WTC11 (cell line): ENCODE measurements around the gene TTLL10. TPM values are rescaled to one million over a fixed set of nuclear protein-coding genes. Genes with fewer than 3 reads are reported as not detected.

Experiments
- ATAC-seq: fragments of 200-7000 bp; cut with Tn5 transposase; 2 replicates; pipeline ENCODE4 v1.10.0; 2021; ENCODE audit warnings: mild to moderate bottlenecking, moderate library complexity
- CTCF ChIA-PET: fragments of 300-600 bp; sonication (Branson Sonifier 250); formaldehyde crosslinking; loops from one replicate; lab custom pipeline; 2021; ENCODE audit warnings: antibody characterized with exemption; lab: Charles Lee
- POLR2A ChIA-PET: fragments of 350-600 bp; sonication (Branson Sonifier 250); formaldehyde crosslinking; loops from one replicate; lab custom pipeline; 2021; ENCODE audit warnings: antibody characterized with exemption; lab: Charles Lee
- DNase-seq: peaks from one replicate; pipeline ENCODE4 v3.0.0; 2021; ENCODE audit warnings: low spot score
- H3K27ac Mint-ChIP-seq: 2 replicates; pipeline ENCODE4 v1.8.0; 2021; ENCODE audit warnings: mixed read lengths
- H3K27me3 Mint-ChIP-seq: 2 replicates; pipeline ENCODE4 v1.8.0; 2021; ENCODE audit warnings: low read depth, mild to moderate bottlenecking, moderate library complexity, mixed read lengths
- H3K36me3 Mint-ChIP-seq: 2 replicates; pipeline ENCODE4 v1.8.0; 2021; ENCODE audit warnings: mixed read lengths
- H3K4me1 Mint-ChIP-seq: 2 replicates; pipeline ENCODE4 v1.8.0; 2022; ENCODE audit warnings: mixed read lengths
- H3K4me3 Mint-ChIP-seq: 2 replicates; pipeline ENCODE4 v1.8.0; 2021; ENCODE audit warnings: mild to moderate bottlenecking, moderate library complexity, mixed read lengths
- H3K9me3 Mint-ChIP-seq: 2 replicates; pipeline ENCODE4 v1.8.0; 2021; ENCODE audit warnings: mixed read lengths
- ARID4B ChIP-seq: sonication (generic); formaldehyde crosslinking; IDR thresholded peaks from 2 replicates; pipeline ENCODE4 v1.8.0; 2023; ENCODE audit warnings: missing genetic modification reagents, mild to moderate bottlenecking, borderline replicate concordance
- ELF4 ChIP-seq: sonication (generic); formaldehyde crosslinking; IDR thresholded peaks from 2 replicates; pipeline ENCODE4 v1.8.1; 2022; ENCODE audit warnings: low read depth, mild to moderate bottlenecking, moderate library complexity, missing genetic modification reagents
- FOXP1 ChIP-seq: sonication (generic); formaldehyde crosslinking; IDR thresholded peaks from 2 replicates; pipeline ENCODE4 v1.8.0; 2022; ENCODE audit warnings: missing genetic modification reagents, mild to moderate bottlenecking, moderate library complexity, borderline replicate concordance
- HMGXB4 ChIP-seq: sonication (generic); formaldehyde crosslinking; IDR thresholded peaks from 2 replicates; pipeline ENCODE4 v1.8.1; 2023; ENCODE audit warnings: mild to moderate bottlenecking, moderate library complexity, missing genetic modification reagents
- IRF2 ChIP-seq: sonication (generic); formaldehyde crosslinking; IDR thresholded peaks from 2 replicates; pipeline ENCODE4 v1.8.0; 2022; ENCODE audit warnings: low read depth, missing genetic modification reagents, borderline replicate concordance
- NFATC4 ChIP-seq: fragments of 250-450 bp; sonication (Bioruptor Pico); IDR thresholded peaks from 2 replicates; pipeline ENCODE4 v1.9.0; 2021; ENCODE audit warnings: mild to moderate bottlenecking
- SP1 ChIP-seq: sonication (generic); formaldehyde crosslinking; conservative IDR thresholded peaks from 2 replicates; pipeline ENCODE4 v1.8.1; 2022; ENCODE audit warnings: missing genetic modification reagents
- ZBTB21 ChIP-seq: sonication (generic); formaldehyde crosslinking; IDR thresholded peaks from 2 replicates; pipeline ENCODE4 v1.8.1; 2023; ENCODE audit warnings: mild to moderate bottlenecking, missing genetic modification reagents, borderline replicate concordance
- ZNF317 ChIP-seq: sonication (generic); formaldehyde crosslinking; IDR thresholded peaks from 2 replicates; pipeline ENCODE4 v1.8.1; 2023; ENCODE audit warnings: low read depth, mild to moderate bottlenecking, moderate library complexity, missing genetic modification reagents, borderline replicate concordance
- ZNF671 ChIP-seq: fragments of 250-450 bp; sonication (Bioruptor Pico); IDR thresholded peaks from 2 replicates; pipeline ENCODE4 v1.8.0; 2021; ENCODE audit warnings: mild to moderate bottlenecking
- total RNA-seq: library from RNA; stranded (reverse); gene quantifications from 3 replicates; pipeline ENCODE4 v1.2.3, GENCODE V29; 2021
- TF ChIP-seq, protein P1 (sequence below): sonication (generic); formaldehyde crosslinking; IDR thresholded peaks from 2 replicates; pipeline ENCODE4 v1.8.1; 2023; ENCODE audit warnings: mild to moderate bottlenecking, missing genetic modification reagents
- TF ChIP-seq, protein P2 (sequence below): sonication (generic); formaldehyde crosslinking; IDR thresholded peaks from 2 replicates; pipeline ENCODE4 v1.8.0; 2022; ENCODE audit warnings: mild to moderate bottlenecking, missing genetic modification reagents
- TF ChIP-seq, protein P3 (sequence below): sonication (generic); formaldehyde crosslinking; IDR thresholded peaks from 2 replicates; pipeline ENCODE4 v1.8.1; 2022; ENCODE audit warnings: mild to moderate bottlenecking, missing genetic modification reagents, moderate library complexity, borderline replicate concordance

Gene TTLL10
- total RNA-seq, 1 experiment from 2014 or later, result 1.1 TPM

GRCh38 chr1:1179983-1180861, 6.5 kb downstream of the TTLL10 start:
- peak; percentile 24 for DNase-seq
- Mint-ChIP-seq H3K4me1 (peaks cover 14% of the 10 kb centered on the region), H3K9me3 (no peaks in the 10 kb centered on the region), H3K27me3 (peaks cover 11% of the 10 kb centered on the region), H3K4me3 (no peak overlapping the region), H3K36me3 (no peaks in the 10 kb centered on the region), H3K27ac (no peak overlapping the region)
- POLR2A ChIA-PET, result no interaction called here
- CTCF ChIA-PET, result interaction anchor here (1.0 kb wide), 1 partner anchor 111 kb away, joined by 3 read pairs; no protein-coding TSS in a partner anchor
- TF ChIP-seq HMGXB4 (CRISPR knock-in tag) (no peak), ZBTB21 (CRISPR knock-in tag) (no peak), ELF4 (CRISPR knock-in tag) (no peak), ZNF671 (CRISPR knock-in tag) (no peak), ARID4B (CRISPR knock-in tag) (no peak), ZNF317 (CRISPR knock-in tag) (no peak), IRF2 (CRISPR knock-in tag) (no peak), FOXP1 (no peak), SP1 (CRISPR knock-in tag) (no peak), NFATC4 (CRISPR knock-in tag) (no peak)
- TF ChIP-seq, protein P1, sequence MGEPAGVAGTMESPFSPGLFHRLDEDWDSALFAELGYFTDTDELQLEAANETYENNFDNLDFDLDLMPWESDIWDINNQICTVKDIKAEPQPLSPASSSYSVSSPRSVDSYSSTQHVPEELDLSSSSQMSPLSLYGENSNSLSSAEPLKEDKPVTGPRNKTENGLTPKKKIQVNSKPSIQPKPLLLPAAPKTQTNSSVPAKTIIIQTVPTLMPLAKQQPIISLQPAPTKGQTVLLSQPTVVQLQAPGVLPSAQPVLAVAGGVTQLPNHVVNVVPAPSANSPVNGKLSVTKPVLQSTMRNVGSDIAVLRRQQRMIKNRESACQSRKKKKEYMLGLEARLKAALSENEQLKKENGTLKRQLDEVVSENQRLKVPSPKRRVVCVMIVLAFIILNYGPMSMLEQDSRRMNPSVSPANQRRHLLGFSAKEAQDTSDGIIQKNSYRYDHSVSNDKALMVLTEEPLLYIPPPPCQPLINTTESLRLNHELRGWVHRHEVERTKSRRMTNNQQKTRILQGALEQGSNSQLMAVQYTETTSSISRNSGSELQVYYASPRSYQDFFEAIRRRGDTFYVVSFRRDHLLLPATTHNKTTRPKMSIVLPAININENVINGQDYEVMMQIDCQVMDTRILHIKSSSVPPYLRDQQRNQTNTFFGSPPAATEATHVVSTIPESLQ (CRISPR knock-in tag), result no peak
- TF ChIP-seq, protein P2, sequence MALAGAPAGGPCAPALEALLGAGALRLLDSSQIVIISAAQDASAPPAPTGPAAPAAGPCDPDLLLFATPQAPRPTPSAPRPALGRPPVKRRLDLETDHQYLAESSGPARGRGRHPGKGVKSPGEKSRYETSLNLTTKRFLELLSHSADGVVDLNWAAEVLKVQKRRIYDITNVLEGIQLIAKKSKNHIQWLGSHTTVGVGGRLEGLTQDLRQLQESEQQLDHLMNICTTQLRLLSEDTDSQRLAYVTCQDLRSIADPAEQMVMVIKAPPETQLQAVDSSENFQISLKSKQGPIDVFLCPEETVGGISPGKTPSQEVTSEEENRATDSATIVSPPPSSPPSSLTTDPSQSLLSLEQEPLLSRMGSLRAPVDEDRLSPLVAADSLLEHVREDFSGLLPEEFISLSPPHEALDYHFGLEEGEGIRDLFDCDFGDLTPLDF (CRISPR knock-in tag), result no peak
- TF ChIP-seq, protein P3, sequence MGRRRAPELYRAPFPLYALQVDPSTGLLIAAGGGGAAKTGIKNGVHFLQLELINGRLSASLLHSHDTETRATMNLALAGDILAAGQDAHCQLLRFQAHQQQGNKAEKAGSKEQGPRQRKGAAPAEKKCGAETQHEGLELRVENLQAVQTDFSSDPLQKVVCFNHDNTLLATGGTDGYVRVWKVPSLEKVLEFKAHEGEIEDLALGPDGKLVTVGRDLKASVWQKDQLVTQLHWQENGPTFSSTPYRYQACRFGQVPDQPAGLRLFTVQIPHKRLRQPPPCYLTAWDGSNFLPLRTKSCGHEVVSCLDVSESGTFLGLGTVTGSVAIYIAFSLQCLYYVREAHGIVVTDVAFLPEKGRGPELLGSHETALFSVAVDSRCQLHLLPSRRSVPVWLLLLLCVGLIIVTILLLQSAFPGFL (CRISPR knock-in tag), result no peak
- ATAC-seq, result no peak
